Karpas-422 (cell line): ENCODE results near the gene GALNTL6. TPM values are rescaled to one million over a fixed set of nuclear protein-coding genes. Genes with fewer than 3 reads are reported as not detected.

Source experiments
- DNase-seq: peaks from one replicate; pipeline ENCODE4 v3.0.0-alpha.2; 2015
- H2AFZ ChIP-seq: fragments of 200-600 bp; sonication (generic); 2 replicates; pipeline ENCODE4 v1.6.1; 2014; ENCODE audit warnings: antibody characterized with exemption, low read length, mixed read lengths
- H3K27ac ChIP-seq: fragments of 200-600 bp; sonication (generic); 2 replicates; pipeline ENCODE4 v1.5.1; 2014; ENCODE audit warnings: mild to moderate bottlenecking, low read length, moderate library complexity
- H3K27me3 ChIP-seq: fragments of 200-600 bp; sonication (generic); 2 replicates; pipeline ENCODE4 v1.6.1; 2014; ENCODE audit warnings: low read length, mixed read lengths
- H3K36me3 ChIP-seq: fragments of 200-600 bp; sonication (generic); 2 replicates; pipeline ENCODE4 v1.6.1; 2014; ENCODE audit warnings: low read length, mixed read lengths; ENCODE audit not compliant: insufficient read depth
- H3K4me1 ChIP-seq: fragments of 200-600 bp; sonication (generic); 2 replicates; pipeline ENCODE4 v1.6.1; 2014; ENCODE audit warnings: mild to moderate bottlenecking, low read length, mixed read lengths
- H3K4me2 ChIP-seq: fragments of 200-600 bp; sonication (generic); 2 replicates; pipeline ENCODE4 v1.6.1; 2014; ENCODE audit warnings: low read length, low read depth, mild to moderate bottlenecking; ENCODE audit not compliant: poor library complexity, severe bottlenecking
- H3K4me3 ChIP-seq: fragments of 200-600 bp; sonication (generic); 2 replicates; pipeline ENCODE4 v1.5.1; 2014; ENCODE audit warnings: mild to moderate bottlenecking, antibody characterized with exemption, low read length, mixed read lengths
- H3K79me2 ChIP-seq: fragments of 200-600 bp; sonication (generic); 2 replicates; pipeline ENCODE4 v1.6.1; 2014; ENCODE audit warnings: mild to moderate bottlenecking, low read length, mixed read lengths
- H3K9ac ChIP-seq: fragments of 200-600 bp; sonication (generic); 2 replicates; pipeline ENCODE4 v1.6.0; 2014; ENCODE audit warnings: low read length
- H3K9me2 ChIP-seq: fragments of 200-600 bp; sonication (generic), shearing (Covaris generic); replicated peaks from 2 replicates; pipeline ENCODE4 v1.6.0; 2014; ENCODE audit warnings: mild to moderate bottlenecking, low read length, moderate library complexity; ENCODE audit not compliant: insufficient read depth
- H3K9me3 ChIP-seq: fragments of 300-700, 200-600 bp; sonication (generic); 2 replicates; pipeline ENCODE4 v1.6.1; 2014; ENCODE audit warnings: low read length, mixed read lengths
- H4K20me1 ChIP-seq: fragments of 200-600 bp; sonication (generic); 2 replicates; pipeline ENCODE4 v1.6.1; 2014; ENCODE audit warnings: mild to moderate bottlenecking, antibody characterized with exemption, low read length, low read depth; ENCODE audit not compliant: insufficient read depth
- total RNA-seq: library from RNA; depleted of rRNA; stranded (reverse); fragments of >200 nt; shearing (Covaris generic); gene quantifications from 2 replicates; pipeline ENCODE4 v1.2.3, GENCODE V29; 2014; ENCODE audit warnings: low replicate concordance

GALNTL6 gene
- total RNA-seq, 1 experiment from 2014 or later, result not detected

- Histone ChIP-seq H3K4me1 (no peaks in the 10 kb centered on the region), H3K27me3 (no peaks in the 10 kb centered on the region), H3K9me2 (no peaks in the 10 kb centered on the region), H3K4me3 (no peak overlapping the region), H3K79me2 (no peaks in the 10 kb centered on the region), H3K27ac (no peak overlapping the region), H3K9ac (no peak overlapping the region), H2AFZ (no peak overlapping the region), H4K20me1 (no peaks in the 10 kb centered on the region), H3K4me2 (no peak overlapping the region), H3K9me3 (no peaks in the 10 kb centered on the region), H3K36me3 (no peaks in the 10 kb centered on the region)
- no peak for DNase-seq
Observed at GRCh38 chr4:172287117-172287516, 473.9 kb downstream of the GALNTL6 start.

- H3K4me1 ChIP-seq, result no peaks in the 10 kb centered on the region
- no peak overlapping the region for H3K4me3 ChIP-seq
- H4K20me1 ChIP-seq, result no peaks in the 10 kb centered on the region
- no peaks in the 10 kb centered on the region for H3K9me3 ChIP-seq
- H3K4me2 ChIP-seq, result no peak overlapping the region
- H3K9me2 ChIP-seq, result no peaks in the 10 kb centered on the region
- no peaks in the 10 kb centered on the region for H3K36me3 ChIP-seq
- no peak overlapping the region for H2AFZ ChIP-seq
- H3K27me3 ChIP-seq, result no peaks in the 10 kb centered on the region
- H3K9ac ChIP-seq, result no peak overlapping the region
- DNase-seq, result no peak
- no peak overlapping the region for H3K27ac ChIP-seq
- no peaks in the 10 kb centered on the region for H3K79me2 ChIP-seq
Observed at GRCh38 chr4:172305698-172306097, 492.5 kb downstream of the GALNTL6 start.

- Histone ChIP-seq H3K27ac (no peak overlapping the region), H3K4me2 (no peak overlapping the region), H3K9ac (no peak overlapping the region), H3K4me3 (no peak overlapping the region), H3K9me2 (no peaks in the 10 kb centered on the region), H3K27me3 (no peaks in the 10 kb centered on the region), H3K9me3 (no peaks in the 10 kb centered on the region), H3K36me3 (no peaks in the 10 kb centered on the region), H2AFZ (no peak overlapping the region), H4K20me1 (no peaks in the 10 kb centered on the region), H3K4me1 (no peaks in the 10 kb centered on the region), H3K79me2 (no peaks in the 10 kb centered on the region)
- no peak for DNase-seq
Observed at GRCh38 chr4:172308078-172308477, 494.9 kb downstream of the GALNTL6 start.

GRCh38 chr4:172311682-172312081, 498.5 kb downstream of the GALNTL6 start:
- DNase-seq, result no peak
- Histone ChIP-seq H3K79me2 (no peaks in the 10 kb centered on the region), H3K27me3 (no peaks in the 10 kb centered on the region)

GRCh38 chr4:172323288-172323687, 510.1 kb downstream of the GALNTL6 start:
- Histone ChIP-seq H3K9me3 (no peaks in the 10 kb centered on the region), H3K9ac (no peak overlapping the region), H3K36me3 (no peaks in the 10 kb centered on the region), H2AFZ (no peak overlapping the region), H3K9me2 (no peaks in the 10 kb centered on the region), H3K4me1 (no peaks in the 10 kb centered on the region), H3K27me3 (no peaks in the 10 kb centered on the region), H3K4me3 (no peak overlapping the region), H3K27ac (no peak overlapping the region), H4K20me1 (no peaks in the 10 kb centered on the region), H3K79me2 (no peaks in the 10 kb centered on the region), H3K4me2 (no peak overlapping the region)
- no peak for DNase-seq

More at GRCh38 chr4:172311682-172312081, 498.5 kb downstream of the GALNTL6 start:
- no peaks in the 10 kb centered on the region for H3K36me3 ChIP-seq
- H3K9me2 ChIP-seq, result no peaks in the 10 kb centered on the region
- no peak overlapping the region for H3K4me3 ChIP-seq
- no peak overlapping the region for H3K9ac ChIP-seq
- no peak overlapping the region for H2AFZ ChIP-seq
- H3K4me2 ChIP-seq, result no peak overlapping the region
- no peak overlapping the region for H3K27ac ChIP-seq
- no peaks in the 10 kb centered on the region for H3K4me1 ChIP-seq
- H4K20me1 ChIP-seq, result no peaks in the 10 kb centered on the region
- H3K9me3 ChIP-seq, result no peaks in the 10 kb centered on the region

- no peak for DNase-seq
- no peak overlapping the region for H3K9ac ChIP-seq
Observed at GRCh38 chr4:172344308-172344938, 531.2 kb downstream of the GALNTL6 start.

GRCh38 chr4:172348426-172348825, 535.2 kb downstream of the GALNTL6 start:
- H3K36me3 ChIP-seq, result no peaks in the 10 kb centered on the region
- no peak overlapping the region for H3K27ac ChIP-seq
- H3K4me1 ChIP-seq, result no peaks in the 10 kb centered on the region
- no peaks in the 10 kb centered on the region for H3K27me3 ChIP-seq
- H3K79me2 ChIP-seq, result no peaks in the 10 kb centered on the region
- no peak overlapping the region for H3K4me2 ChIP-seq
- no peak overlapping the region for H3K4me3 ChIP-seq
- no peaks in the 10 kb centered on the region for H4K20me1 ChIP-seq
- no peak for DNase-seq
- H3K9me2 ChIP-seq, result no peaks in the 10 kb centered on the region
- H2AFZ ChIP-seq, result no peak overlapping the region
- no peaks in the 10 kb centered on the region for H3K9me3 ChIP-seq
- no peak overlapping the region for H3K9ac ChIP-seq

More at GRCh38 chr4:172344308-172344938, 531.2 kb downstream of the GALNTL6 start:
- H3K36me3 ChIP-seq, result no peaks in the 10 kb centered on the region
- no peak overlapping the region for H2AFZ ChIP-seq
- no peaks in the 10 kb centered on the region for H3K79me2 ChIP-seq
- no peaks in the 10 kb centered on the region for H3K27me3 ChIP-seq
- H4K20me1 ChIP-seq, result no peaks in the 10 kb centered on the region
- H3K9me3 ChIP-seq, result no peaks in the 10 kb centered on the region
- H3K4me2 ChIP-seq, result no peak overlapping the region
- H3K4me1 ChIP-seq, result no peaks in the 10 kb centered on the region
- H3K27ac ChIP-seq, result no peak overlapping the region
- no peak overlapping the region for H3K4me3 ChIP-seq
- H3K9me2 ChIP-seq, result no peaks in the 10 kb centered on the region

GRCh38 chr4:172352356-172352755, 539.2 kb downstream of the GALNTL6 start:
- H3K27me3 ChIP-seq, result no peaks in the 10 kb centered on the region
- no peaks in the 10 kb centered on the region for H3K4me1 ChIP-seq
- no peak overlapping the region for H3K9ac ChIP-seq
- no peaks in the 10 kb centered on the region for H3K9me2 ChIP-seq
- H2AFZ ChIP-seq, result no peak overlapping the region
- H3K36me3 ChIP-seq, result no peaks in the 10 kb centered on the region
- no peaks in the 10 kb centered on the region for H3K9me3 ChIP-seq
- H3K79me2 ChIP-seq, result no peaks in the 10 kb centered on the region
- no peaks in the 10 kb centered on the region for H4K20me1 ChIP-seq
- DNase-seq, result no peak
- H3K27ac ChIP-seq, result no peak overlapping the region
- no peak overlapping the region for H3K4me2 ChIP-seq
- H3K4me3 ChIP-seq, result no peak overlapping the region
